Mononuclear cell (primary cell): Measurements from ENCODE around the gene P3H3. TPM values are rescaled to one million over a fixed set of nuclear protein-coding genes. Genes with fewer than 3 reads are reported as not detected.
"Not testable (repeated sequence)": the region's sequence is repeated elsewhere in the genome, so short reads cannot be mapped to it uniquely, and the experiment has no call there.

Source experiments
- H3K27me3 ChIP-seq: 2 replicates; pipeline ENCODE4 v1.6.0; 2011; ENCODE audit warnings: low read length, control low read depth; ENCODE audit not compliant: insufficient read depth
- H3K4me1 ChIP-seq: 2 replicates; pipeline ENCODE4 v1.5.1; 2011; ENCODE audit warnings: mild to moderate bottlenecking, low read length, control low read depth; ENCODE audit not compliant: insufficient read depth
- H3K4me3 ChIP-seq: 2 replicates; pipeline ENCODE4 v1.5.1; 2011; ENCODE audit warnings: mild to moderate bottlenecking, low read length, moderate library complexity
- H3K9me3 ChIP-seq: 2 replicates; pipeline ENCODE4 v1.5.1; 2011; ENCODE audit warnings: low read depth, mild to moderate bottlenecking, control low read depth, low read length
- total RNA-seq: library from RNA; depleted of rRNA; stranded (reverse); fragments of >200 nt; gene quantifications from one replicate; pipeline ENCODE4 v1.2.3, GENCODE V29; 2012

P3H3 gene
- total RNA-seq, 1 donor: 2.6 TPM

DNA sequence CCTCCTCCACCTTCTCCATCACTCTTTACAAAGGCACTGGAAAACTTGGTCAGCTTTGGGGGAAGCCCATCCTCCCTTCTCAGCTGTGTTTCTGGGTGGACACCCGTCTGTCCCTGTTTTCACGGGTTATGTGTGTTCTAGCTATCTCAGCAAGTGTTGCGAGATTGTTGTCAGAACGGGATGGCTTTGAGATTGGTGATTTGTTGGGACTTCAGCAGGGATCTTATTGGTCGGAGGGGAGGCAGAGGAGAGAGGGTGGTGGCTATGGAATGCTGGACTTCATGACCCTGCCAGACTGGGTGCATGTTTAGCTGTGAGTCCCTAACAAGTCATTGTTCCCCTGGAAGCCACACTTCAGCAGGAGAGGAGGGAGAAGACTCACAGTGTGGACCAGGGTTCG, 25.8 kb downstream of the P3H3 start:
- no peaks in the 10 kb centered on the region for H3K9me3 ChIP-seq
- H3K27me3 ChIP-seq: no peaks in the 10 kb centered on the region
- H3K4me3 ChIP-seq: no peak overlapping the region
- peaks cover 39% of the 10 kb centered on the region for H3K4me1 ChIP-seq

DNA sequence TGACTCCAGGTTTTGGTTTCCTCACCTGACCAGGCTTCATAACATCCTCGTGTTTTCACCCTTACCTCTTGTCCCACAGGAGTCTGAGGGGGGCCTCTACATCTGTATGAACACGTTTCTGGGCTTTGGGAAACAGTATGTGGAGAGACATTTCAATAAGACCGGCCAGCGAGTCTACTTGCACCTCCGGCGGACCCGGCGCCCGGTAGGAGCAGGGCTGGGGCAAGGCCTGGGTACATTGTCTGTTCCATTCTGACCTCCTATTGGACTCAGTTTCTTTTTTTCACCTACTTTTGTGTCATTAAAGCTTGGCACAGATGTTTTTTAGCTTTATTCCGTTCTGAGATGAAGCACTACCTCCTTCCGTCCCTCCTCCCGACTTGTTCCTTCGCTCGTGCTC, 27.1 kb downstream of the P3H3 start:
- Histone ChIP-seq H3K4me1 (peaks cover 27% of the 10 kb centered on the region), H3K27me3 (no peaks in the 10 kb centered on the region), H3K4me3 (no peak overlapping the region), H3K9me3 (no peaks in the 10 kb centered on the region)

DNA sequence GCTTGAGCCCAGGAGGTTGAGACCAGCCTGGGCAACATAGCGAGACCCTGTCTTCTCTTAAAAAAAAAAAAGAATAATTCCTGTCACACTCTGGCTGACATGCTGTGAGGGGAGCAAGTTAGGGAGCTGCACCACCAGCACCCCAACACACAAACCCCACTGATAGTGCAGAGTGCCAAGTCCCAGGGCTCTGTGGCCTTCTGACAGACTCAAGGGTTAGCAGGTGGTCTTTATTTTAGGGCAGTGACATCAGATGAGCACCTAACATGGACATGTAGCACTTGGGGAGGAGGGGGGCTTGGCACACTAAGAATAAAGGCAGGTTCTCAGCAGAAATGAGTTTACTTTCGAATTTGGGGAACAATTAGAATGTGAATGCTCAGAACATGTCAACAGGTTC, 30.6 kb downstream of the P3H3 start:
- no peak overlapping the region for H3K4me3 ChIP-seq
- no peaks in the 10 kb centered on the region for H3K9me3 ChIP-seq
- no peaks in the 10 kb centered on the region for H3K27me3 ChIP-seq
- H3K4me1 ChIP-seq: peaks cover 7% of the 10 kb centered on the region

DNA sequence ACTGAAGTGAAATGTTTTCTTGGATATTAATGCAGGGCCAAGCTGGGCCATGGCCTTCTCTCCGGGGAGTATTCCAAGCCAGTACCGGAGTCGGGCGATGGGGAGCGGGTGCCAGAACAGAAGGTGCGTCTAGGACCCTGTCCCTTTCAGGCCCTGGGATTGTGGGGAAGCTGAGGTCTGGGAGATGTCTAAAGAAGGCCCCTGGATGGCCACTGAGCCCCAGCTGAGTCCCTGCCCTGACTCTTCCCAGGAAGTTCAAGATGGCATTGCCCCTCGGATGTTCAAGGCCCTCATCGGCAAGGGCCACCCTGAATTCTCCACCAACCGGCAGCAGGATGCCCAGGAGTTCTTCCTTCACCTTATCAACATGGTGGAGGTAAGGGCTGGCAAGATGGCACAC, 31.9 kb downstream of the P3H3 start:
- Histone ChIP-seq H3K4me3 (no peak overlapping the region), H3K9me3 (no peaks in the 10 kb centered on the region), H3K4me1 (no peaks in the 10 kb centered on the region), H3K27me3 (no peaks in the 10 kb centered on the region)

DNA sequence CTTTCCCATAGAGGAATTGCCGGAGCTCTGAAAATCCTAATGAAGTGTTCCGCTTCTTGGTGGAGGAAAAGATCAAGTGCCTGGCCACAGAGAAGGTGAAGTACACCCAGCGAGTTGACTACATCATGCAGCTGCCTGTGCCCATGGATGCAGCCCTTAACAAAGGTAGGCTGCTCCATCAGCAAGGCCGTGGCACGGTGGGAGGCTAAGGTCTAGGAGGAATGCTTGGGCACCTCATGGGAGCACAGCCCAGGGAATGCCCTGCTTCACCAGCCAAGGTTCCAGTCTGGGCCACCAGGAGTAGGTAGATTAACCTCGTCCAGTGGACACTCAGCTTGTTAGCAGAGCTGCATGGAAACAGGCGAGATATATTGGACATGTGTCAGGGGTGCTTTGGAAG, 32.7 kb downstream of the P3H3 start:
- no peaks in the 10 kb centered on the region for H3K27me3 ChIP-seq
- H3K4me1 ChIP-seq: no peaks in the 10 kb centered on the region
- H3K9me3 ChIP-seq: no peaks in the 10 kb centered on the region
- no peak overlapping the region for H3K4me3 ChIP-seq

DNA sequence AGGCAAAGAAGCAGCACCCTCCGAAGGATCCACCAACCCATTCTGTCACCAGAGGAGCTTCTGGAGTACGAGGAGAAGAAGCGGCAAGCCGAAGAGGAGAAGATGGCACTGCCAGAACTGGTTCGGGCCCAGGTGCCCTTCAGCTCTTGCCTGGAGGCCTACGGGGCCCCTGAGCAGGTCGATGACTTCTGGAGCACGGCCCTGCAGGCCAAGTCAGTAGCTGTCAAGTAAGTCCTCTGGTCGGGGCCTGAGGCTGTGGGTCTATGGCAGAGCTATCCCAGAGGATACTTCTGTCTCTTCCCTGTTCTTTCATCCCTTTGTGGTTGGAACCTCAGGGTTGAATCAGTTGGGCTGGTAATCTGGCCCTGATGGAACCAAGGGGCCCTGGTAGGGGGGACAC, 33.2 kb downstream of the P3H3 start:
- no peak overlapping the region for H3K4me3 ChIP-seq
- peaks cover 1% of the 10 kb centered on the region for H3K4me1 ChIP-seq
- no peaks in the 10 kb centered on the region for H3K27me3 ChIP-seq
- no peaks in the 10 kb centered on the region for H3K9me3 ChIP-seq

DNA sequence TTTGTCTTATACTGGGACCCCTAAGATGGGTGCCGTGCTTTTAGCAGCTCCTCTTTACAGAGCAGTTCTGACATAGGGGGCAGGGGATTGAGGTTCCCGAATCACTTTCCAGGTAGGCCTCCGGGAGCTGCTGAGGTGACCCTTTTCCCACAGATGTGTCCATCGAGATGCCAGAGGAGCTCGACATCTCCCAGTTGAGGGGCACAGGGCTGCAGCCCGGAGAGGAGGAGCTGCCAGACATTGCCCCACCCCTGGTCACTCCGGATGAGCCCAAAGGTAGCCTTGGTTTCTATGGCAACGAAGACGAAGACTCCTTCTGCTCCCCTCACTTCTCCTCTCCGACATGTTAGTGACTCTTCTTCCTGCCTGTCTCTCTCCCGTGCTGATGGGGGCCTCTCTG, 34.8 kb downstream of the P3H3 start:
- Histone ChIP-seq H3K4me3 (no peak overlapping the region), H3K9me3 (no peaks in the 10 kb centered on the region), H3K4me1 (peaks cover 9% of the 10 kb centered on the region), H3K27me3 (no peaks in the 10 kb centered on the region)

DNA sequence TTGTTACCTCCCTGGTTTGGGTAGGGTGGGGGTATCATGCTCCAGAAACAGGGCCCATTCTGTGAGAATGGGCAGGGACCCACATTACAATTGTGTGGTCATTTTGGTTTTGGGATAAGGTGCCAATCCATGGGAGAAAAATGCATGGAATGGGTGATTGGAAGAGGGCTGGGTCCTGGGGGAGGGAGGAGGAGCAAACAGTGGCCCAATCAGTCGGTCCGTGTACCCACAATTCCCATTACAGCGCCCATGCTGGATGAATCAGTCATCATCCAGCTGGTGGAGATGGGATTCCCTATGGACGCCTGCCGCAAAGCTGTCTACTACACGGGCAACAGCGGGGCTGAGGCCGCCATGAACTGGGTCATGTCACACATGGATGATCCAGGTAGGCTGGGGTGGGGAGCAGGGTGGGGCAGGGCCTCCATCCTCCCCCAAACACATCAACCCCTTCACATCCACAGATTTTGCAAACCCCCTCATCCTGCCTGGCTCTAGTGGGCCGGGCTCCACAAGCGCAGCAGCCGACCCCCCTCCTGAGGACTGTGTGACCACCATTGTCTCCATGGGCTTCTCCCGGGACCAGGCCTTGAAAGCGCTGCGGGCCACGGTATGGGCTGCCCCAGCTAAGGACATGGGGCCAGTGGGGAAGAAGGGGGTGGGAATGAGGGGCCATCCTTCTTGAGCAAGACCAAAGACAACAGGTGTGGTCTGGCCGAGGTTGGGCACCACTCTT, 35.5 kb downstream of the P3H3 start:
- Histone ChIP-seq H3K27me3 (no peaks in the 10 kb centered on the region), H3K4me3 (no peak overlapping the region), H3K9me3 (no peaks in the 10 kb centered on the region), H3K4me1 (peaks cover 16% of the 10 kb centered on the region)

DNA sequence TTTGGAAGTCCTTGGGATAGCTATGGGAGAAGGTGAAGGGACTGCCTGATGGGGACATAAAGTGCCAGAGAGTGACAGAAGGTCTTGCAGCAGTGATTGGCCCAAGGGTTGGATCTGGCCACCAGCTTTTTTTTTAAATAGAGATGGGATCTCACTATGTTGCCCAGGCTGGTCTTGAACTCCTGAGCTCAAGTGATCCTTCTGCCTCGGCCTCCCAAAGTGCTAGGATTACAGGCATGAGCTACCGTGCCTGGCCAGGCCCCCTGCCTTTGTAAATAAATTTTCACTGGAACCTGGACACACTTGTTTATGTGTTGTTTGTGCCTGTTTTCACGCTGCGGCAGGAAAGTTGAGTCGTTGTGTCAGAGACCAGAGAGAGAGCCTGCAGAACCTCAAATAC, 37.1 kb downstream of the P3H3 start:
- H3K9me3 ChIP-seq, H3K4me3 ChIP-seq, H3K27me3 ChIP-seq: not testable (repeated sequence)
- peaks cover 28% of the 10 kb centered on the region for H3K4me1 ChIP-seq

DNA sequence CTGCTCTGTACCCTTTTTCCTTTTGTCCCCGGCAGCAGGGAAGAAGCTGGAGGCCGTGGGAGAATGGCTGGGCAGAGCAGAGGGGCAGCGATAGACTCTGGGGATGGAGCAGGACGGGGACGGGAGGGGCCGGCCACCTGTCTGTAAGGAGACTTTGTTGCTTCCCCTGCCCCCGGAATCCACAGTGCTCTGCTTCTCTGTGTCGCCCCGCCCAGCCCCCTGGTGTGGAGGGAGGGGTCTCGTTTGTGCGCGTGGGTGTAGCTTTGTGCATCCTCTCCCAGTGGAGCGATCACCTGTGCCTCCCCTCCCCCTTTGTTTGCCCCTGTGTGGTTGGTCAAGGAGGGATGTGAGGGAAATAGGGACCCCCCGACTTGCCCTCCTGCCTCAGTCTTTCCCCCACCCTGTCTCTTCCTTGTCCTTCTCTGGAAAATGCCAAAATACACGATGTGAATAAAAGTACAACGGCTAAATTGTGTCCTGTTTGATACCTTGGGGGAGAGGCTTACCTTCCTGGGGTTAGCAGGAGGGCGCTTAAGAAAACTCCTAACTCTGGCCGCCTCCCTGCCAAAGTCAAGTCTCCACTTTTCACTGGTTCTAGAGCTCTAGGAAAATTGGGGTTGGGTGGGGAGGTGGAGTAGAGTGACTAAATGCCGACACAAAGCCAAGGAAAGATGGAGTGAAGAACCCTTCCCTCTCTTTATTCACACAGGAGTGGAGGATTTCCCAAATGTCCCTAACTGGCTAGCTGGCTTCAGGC, 38.1 kb downstream of the P3H3 start:
- H3K4me3 ChIP-seq: peak overlapping the region; percentile 78
- peaks cover 37% of the 10 kb centered on the region for H3K4me1 ChIP-seq
- H3K9me3 ChIP-seq: no peaks in the 10 kb centered on the region
- no peaks in the 10 kb centered on the region for H3K27me3 ChIP-seq

DNA sequence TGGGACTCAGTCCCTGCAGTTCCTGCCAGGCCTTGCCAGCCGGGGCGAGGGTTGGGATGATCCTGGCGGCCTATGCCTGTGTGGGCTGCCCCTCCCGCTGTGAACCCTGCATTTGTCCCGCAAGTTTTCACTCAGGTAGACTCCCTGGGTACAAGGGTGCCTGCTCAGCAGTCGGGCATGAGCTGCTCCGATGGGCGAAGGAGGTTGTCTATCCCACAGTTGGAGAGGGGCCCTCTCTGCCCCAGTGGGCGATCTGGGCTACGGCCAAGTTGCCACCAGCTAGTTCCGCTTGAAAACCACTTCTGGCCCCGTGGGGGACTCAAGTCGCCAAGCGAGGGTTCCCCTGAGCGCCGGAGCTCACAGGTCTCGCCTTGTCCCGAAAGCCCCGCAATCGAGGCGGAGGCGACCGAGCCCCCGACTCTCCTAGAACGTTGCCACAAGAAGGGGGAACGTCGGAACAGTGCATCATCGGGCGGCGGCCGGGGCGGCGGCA, 38.8 kb downstream of the P3H3 start:
- Histone ChIP-seq H3K9me3 (no peaks in the 10 kb centered on the region), H3K4me1 (peaks cover 43% of the 10 kb centered on the region), H3K27me3 (no peaks in the 10 kb centered on the region), H3K4me3 (peak overlapping the region; percentile 78)

DNA sequence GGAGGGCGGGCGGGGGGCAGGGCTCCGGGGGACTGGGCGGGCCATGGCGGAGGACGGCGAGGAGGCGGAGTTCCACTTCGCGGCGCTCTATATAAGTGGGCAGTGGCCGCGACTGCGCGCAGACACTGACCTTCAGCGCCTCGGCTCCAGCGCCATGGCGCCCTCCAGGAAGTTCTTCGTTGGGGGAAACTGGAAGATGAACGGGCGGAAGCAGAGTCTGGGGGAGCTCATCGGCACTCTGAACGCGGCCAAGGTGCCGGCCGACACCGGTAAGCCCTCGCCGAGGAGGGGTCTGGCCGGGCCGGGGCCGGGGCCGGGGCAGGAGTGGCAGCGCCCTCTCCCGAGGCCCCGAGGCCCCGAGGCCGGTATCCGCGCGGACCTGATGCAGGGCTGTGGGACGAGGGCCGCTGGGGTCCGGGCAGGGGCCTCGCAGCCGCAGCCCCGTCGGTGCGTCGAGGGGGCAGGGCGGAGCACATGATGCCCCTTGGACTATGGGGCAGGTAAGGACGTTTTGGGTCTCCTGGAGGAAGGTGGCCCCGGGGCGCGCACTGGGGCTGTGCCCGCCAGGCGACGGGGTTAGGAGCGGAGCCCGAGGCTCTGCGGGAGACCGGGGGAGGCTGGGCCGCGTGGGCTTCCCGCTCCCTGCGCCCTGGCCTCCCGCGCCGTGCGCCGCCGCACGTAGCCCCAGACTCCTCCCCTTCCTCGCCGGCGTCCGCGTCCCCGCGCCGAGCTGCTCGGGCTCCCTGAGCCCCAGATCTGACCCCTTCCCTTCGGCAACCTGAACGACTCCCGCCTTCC, 39.4 kb downstream of the P3H3 start, which contains the start of gene TPI1:
TSS of gene TPI1 (plus strand) at position 119 of the 798 bp plus-strand sequence. CDS start at position 155, 36 bp downstream.
- H3K27me3 ChIP-seq: no peaks in the 10 kb centered on the region
- H3K4me3 ChIP-seq: peak within 1 kb of the TSS; percentile 78
- peaks cover 48% of the 10 kb centered on the region for H3K4me1 ChIP-seq
- H3K9me3 ChIP-seq: no peaks in the 10 kb centered on the region

DNA sequence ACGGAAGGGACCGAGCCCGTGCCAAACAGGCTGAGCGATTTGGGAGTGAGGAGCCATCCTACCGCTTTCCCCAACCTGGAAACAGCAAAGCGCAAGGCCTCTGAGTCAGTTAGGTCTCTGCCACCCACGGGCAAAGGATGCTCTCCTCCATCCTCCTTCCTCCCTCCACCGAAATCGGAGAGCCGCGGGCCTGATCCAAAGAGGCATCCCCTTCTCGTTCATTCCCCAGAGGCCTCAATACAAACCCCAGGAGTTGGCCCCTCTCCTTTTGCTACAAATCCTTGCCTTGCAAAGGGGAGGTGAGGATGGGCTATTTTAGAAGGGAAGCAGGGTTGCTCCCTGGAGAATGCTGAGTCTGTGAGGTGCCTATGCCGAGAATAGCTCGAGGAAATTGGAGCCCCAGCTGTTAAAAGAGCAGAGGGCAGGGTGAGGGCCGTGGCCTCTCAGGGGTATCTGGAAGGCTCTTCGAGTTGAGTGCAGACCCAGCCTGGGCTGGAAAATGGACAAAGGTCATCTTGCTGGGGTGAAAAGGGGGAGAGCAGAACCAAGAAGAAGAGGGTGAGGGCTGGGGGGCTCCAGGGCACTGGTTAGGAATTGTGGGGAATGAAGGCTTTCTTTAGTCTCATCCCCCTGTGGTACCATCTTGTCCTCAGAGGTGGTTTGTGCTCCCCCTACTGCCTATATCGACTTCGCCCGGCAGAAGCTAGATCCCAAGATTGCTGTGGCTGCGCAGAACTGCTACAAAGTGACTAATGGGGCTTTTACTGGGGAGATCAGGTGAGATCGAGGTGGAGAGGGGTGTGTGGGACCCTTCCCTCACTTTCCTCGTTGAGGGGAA, 40.2 kb downstream of the P3H3 start:
- no peaks in the 10 kb centered on the region for H3K27me3 ChIP-seq
- H3K9me3 ChIP-seq: no peaks in the 10 kb centered on the region
- peak overlapping the region; percentile 78 for H3K4me3 ChIP-seq
- peaks cover 48% of the 10 kb centered on the region for H3K4me1 ChIP-seq
